HepG2 (cell line): ENCODE results near the gene ASB8. TPM values are rescaled to one million over a fixed set of nuclear protein-coding genes. Genes with fewer than 3 reads are reported as not detected.

ENCODE experiments used
- ARNT2 ChIP-seq: sonication (generic); formaldehyde crosslinking; IDR thresholded peaks from 2 replicates; pipeline ENCODE4 v1.8.0; 2022; ENCODE audit warnings: mild to moderate bottlenecking, low read depth, missing genetic modification reagents, moderate library complexity
- ASH2L ChIP-seq: fragments of 300-600, 200-600 bp; sonication (generic); IDR thresholded peaks from 2 replicates; pipeline ENCODE4 v1.7.0; 2017; ENCODE audit warnings: low read depth, mild to moderate bottlenecking, moderate library complexity, mixed read lengths, low read length; ENCODE audit not compliant: insufficient read length
- KAT7 ChIP-seq: IDR thresholded peaks from 2 replicates; pipeline ENCODE4 v1.6.1; 2018; ENCODE audit warnings: borderline replicate concordance, missing compliant biosample characterization
- KAT8 ChIP-seq: IDR thresholded peaks from 2 replicates; pipeline ENCODE4 v1.6.1; 2016; ENCODE audit warnings: missing genetic modification reagents, missing compliant biosample characterization
- KDM5B ChIP-seq: sonication (generic); formaldehyde crosslinking; IDR thresholded peaks from 2 replicates; pipeline ENCODE4 v1.4.0; 2020; ENCODE audit warnings: missing genetic modification reagents, mild to moderate bottlenecking, borderline replicate concordance
- KLF16 ChIP-seq, 2 experiments: sonication (generic) in 1 of 2; formaldehyde crosslinking in 1 of 2; IDR thresholded peaks; 2 replicates each; pipeline versions ENCODE4 v1.6.1 to v1.8.0; 2016 to 2023; ENCODE audit warnings: missing genetic modification reagents in 2 of 2, missing compliant biosample characterization in 1 of 2
- PAX8 ChIP-seq: sonication (generic); formaldehyde crosslinking; IDR thresholded peaks from 2 replicates; pipeline ENCODE4 v1.8.0; 2022; ENCODE audit warnings: mild to moderate bottlenecking, missing genetic modification reagents, borderline replicate concordance
- TAF1 ChIP-seq: sonication (generic); formaldehyde crosslinking; IDR thresholded peaks from 2 replicates; pipeline ENCODE4 v1.4.0; 2020; ENCODE audit warnings: missing genetic modification reagents
- TCF7 ChIP-seq: sonication (generic); IDR thresholded peaks from 2 replicates; pipeline ENCODE4 v1.6.1; 2016; ENCODE audit warnings: antibody characterized with exemption, low read depth
- TMF1 ChIP-seq: sonication (generic); formaldehyde crosslinking; IDR thresholded peaks from 2 replicates; pipeline ENCODE4 v1.8.1; 2022; ENCODE audit warnings: low read depth, missing genetic modification reagents
- ZNF180 ChIP-seq: sonication (generic); formaldehyde crosslinking; IDR thresholded peaks from 2 replicates; pipeline ENCODE4 v1.4.0; 2020; ENCODE audit warnings: low read depth, missing genetic modification reagents, borderline replicate concordance
- ZNF232 ChIP-seq: sonication (generic); formaldehyde crosslinking; IDR thresholded peaks from 2 replicates; pipeline ENCODE4 v1.4.0; 2020; ENCODE audit warnings: missing genetic modification reagents, borderline replicate concordance
- ZNF264 ChIP-seq: sonication (generic); formaldehyde crosslinking; IDR thresholded peaks from 2 replicates; pipeline ENCODE4 v1.4.0; 2020; ENCODE audit warnings: missing genetic modification reagents
- ZNF30 ChIP-seq: sonication (generic); formaldehyde crosslinking; IDR thresholded peaks from 2 replicates; pipeline ENCODE4 v1.5.0; 2020; ENCODE audit warnings: mild to moderate bottlenecking, missing genetic modification reagents
- ZNF710 ChIP-seq: sonication (generic); formaldehyde crosslinking; IDR thresholded peaks from 2 replicates; pipeline ENCODE4 v1.5.0; 2020; ENCODE audit warnings: mild to moderate bottlenecking, missing genetic modification reagents, borderline replicate concordance
- ZSCAN12 ChIP-seq: sonication (generic); formaldehyde crosslinking; IDR thresholded peaks from 2 replicates; pipeline ENCODE4 v1.9.0; 2021; ENCODE audit warnings: mild to moderate bottlenecking, missing genetic modification reagents
- polyA plus RNA-seq, 8 experiments: library from polyadenylated mRNA; depleted of rRNA in 3 of 8; stranded (reverse) in 7 of 8; unstranded in 1 of 8; fragments of >200 nt; fragmentation: Illumina TruSeq in 4 of 8; extraction: Trizol in 4 of 8; gene quantifications; 2 replicates each; pipeline versions ENCODE4 v1.2.1 to v1.2.3, GENCODE V29; 2011 to 2016; ENCODE audit warnings: low read depth in 4 of 8, missing spikeins in 1 of 8, mixed read lengths in 1 of 8; ENCODE audit not compliant: insufficient read depth in 1 of 8
- total RNA-seq, 5 experiments: library from RNA; depleted of rRNA; stranded (reverse); fragments of >200 nt; fragmentation: Illumina TruSeq; extraction: Trizol; gene quantifications; 2 replicates each; pipeline ENCODE4 v1.2.3, GENCODE V29; 2016; ENCODE audit warnings: low read depth in 1 of 5

ASB8 gene
- total and polyA plus RNA-seq, 2 of the 13 experiments (the other 11 are each of a cell fraction or from before 2014, with no cell fraction given), result 14.0 to 15.5 TPM

- TF ChIP-seq ARNT2 (0 out of 2 replicates have a peak, but pooled peaks have one; percentile 27), KLF16 (CRISPR knock-in tag; IDR thresholded peaks at IDR 0.05) (no peak; a peak in 1 of 4 replicates), ASH2L (peak; percentile 96), KAT8 (CRISPR knock-in tag) (peak; percentile 93), ZNF30 (CRISPR knock-in tag) (no peak), KAT7 (CRISPR knock-in tag) (peak; percentile 31; the same call in 1 of the 2 replicates), TAF1 (peak; percentile 58; the same call in 1 of the 2 replicates), KDM5B (CRISPR knock-in tag) (peak; percentile 70; the same call in 1 of the 2 replicates), TCF7 (no peak), PAX8 (CRISPR knock-in tag) (no peak), ZNF232 (CRISPR knock-in tag) (0 out of 2 replicates have a peak, but pooled peaks have one; percentile 3), ZSCAN12 (CRISPR knock-in tag) (no peak), TMF1 (no peak), ZNF180 (no peak), ZNF710 (CRISPR knock-in tag) (peak; percentile 8; the same call in 1 of the 2 replicates), ZNF264 (CRISPR knock-in tag) (no peak)
Measured at GRCh38 chr12:48157018-48157888, at the start of gene ASB8 (continued).
